AG20443 (cell line): ENCODE measurements around the gene UTS2B.

Source experiments
- DNase-seq: peaks from one replicate; pipeline ENCODE4 v3.0.0; 2012; ENCODE audit warnings: low spot score, mixed read lengths

UTS2B gene, protein sequence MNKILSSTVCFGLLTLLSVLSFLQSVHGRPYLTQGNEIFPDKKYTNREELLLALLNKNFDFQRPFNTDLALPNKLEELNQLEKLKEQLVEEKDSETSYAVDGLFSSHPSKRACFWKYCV

GRCh38 chr3:191329654-191330529 lies at the start of gene UTS2B:
UTS2B (minus strand) TSS chr3:191330526; CDS start chr3:191282189, 48,337 bp downstream.
- peak; percentile 56 for DNase-seq

DNA sequence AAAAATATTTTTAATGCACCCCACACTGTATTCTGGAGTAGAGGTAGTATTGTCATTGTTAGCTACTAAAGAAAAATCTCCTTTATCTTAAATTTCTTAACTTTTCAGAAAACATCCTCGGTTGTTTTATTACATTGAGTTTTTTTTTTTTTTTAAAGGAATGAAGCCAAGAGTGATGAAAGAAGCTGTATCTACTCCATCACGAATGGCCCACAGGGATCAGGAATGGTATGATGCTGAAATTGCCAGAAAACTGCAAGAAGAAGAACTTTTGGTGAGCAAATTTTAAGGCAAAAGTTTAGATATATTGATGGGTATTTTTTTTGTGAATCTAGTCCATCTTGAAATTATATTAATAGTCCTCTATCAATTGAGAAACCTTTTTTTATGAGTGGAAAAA lies 49.7 kb upstream of the UTS2B start:
- DNase-seq: no peak

DNA sequence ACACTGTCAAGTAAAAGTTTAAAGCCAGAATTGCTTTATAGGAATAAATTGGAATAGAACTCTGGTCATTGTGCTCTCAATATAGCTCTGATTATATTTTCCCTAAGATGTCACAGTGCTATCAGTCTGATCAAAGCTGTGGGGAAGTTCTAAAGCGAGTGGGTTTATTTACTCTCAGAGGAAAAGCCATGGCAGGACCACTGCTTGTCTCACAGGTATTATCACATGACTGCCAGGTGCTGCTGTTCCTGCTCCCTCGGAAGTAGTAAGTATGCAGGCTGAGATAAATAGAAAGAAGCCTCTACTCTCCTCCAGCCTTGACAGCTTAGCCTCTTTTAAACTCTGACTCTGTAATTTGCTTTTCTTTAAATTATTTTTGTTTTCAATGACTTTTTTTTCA lies 49.1 kb upstream of the UTS2B start:
- no peak for DNase-seq

- no peak for DNase-seq
These were observed 48.0 kb upstream of the UTS2B start for GRCh38 chr3:191378142-191378812.

GRCh38 chr3:191376516-191377141 lies 46.3 kb upstream of the UTS2B start:
- DNase-seq: peak; percentile 71

GRCh38 chr3:191373327-191373726 lies 43.0 kb upstream of the UTS2B start:
- no peak for DNase-seq

DNA sequence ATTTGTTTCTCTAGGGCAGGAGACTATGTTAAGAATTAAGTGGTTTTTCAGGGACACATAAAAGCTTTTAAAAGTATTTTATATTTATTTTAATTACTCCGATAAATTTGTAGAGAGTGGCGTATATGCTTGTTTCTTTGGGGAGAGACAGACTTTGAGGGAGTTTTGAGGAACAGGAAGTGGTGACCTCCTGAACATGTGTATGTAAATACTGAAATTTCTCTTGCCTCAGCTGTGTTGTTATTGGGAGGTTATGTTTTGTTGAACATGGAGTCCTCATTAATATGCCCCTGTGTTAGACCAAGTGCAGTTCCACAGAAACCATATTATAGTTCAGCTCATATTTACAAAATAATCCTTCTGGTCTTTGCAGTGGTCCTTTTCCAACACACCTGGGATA lies 41.8 kb upstream of the UTS2B start:
- no peak for DNase-seq

GRCh38 chr3:191369616-191370010 lies 39.3 kb upstream of the UTS2B start:
- no peak for DNase-seq

GRCh38 chr3:191368755-191369615 lies 38.7 kb upstream of the UTS2B start:
- DNase-seq: no peak

- no peak for DNase-seq
These were observed 36.3 kb upstream of the UTS2B start for GRCh38 chr3:191366675-191367074.

GRCh38 chr3:191363221-191363620 lies 32.9 kb upstream of the UTS2B start:
- DNase-seq: no peak

DNA sequence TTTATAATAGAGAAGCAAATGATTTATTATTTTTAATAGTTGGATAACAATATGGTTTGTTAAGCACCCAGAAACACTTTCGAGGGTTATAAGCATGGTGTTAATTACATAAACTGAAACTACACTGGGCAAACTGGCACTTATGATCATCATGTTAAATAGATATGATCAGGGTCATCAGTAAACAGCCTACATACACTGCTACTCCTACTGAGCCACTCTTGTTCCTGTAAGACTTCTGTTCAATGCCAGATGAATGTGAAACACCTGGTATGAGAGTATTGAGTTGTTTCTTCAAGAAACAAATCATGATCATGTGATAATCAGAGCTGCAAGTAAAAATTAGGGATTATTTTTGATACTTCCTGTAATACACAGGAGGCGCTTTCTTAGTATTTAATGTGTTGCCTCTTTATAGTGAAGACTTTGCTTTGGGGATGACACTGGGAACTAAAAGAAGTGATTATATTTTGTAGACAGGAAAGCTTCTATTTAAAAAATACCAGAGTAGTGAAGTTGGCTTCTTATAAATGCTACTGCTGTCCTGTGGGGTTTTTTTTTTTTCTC lies 32.3 kb upstream of the UTS2B start:
- DNase-seq: no peak

DNA sequence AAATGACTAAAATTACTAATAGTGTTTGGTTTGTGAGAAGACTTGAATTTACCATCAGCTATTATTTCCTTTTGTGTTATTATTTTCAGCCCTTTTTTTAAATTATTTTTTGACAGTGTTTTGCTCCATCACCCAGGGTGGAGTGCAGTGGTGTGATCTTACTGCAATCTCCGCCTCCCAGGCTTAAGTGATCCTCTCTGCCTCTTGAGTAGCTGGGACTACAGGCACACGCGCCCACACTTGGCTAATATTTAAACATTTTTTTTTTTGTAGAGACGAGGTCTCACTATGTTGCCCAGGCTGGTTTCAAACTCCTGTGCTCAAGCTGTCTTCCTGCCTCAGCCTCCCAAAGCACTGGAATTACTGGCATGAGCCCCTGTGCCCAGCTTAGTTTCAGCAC lies 31.7 kb upstream of the UTS2B start:
- no peak for DNase-seq

GRCh38 chr3:191361456-191361855 lies 31.1 kb upstream of the UTS2B start:
- no peak for DNase-seq

GRCh38 chr3:191360620-191361019 lies 30.3 kb upstream of the UTS2B start:
- DNase-seq: no peak

- DNase-seq: no peak
These were observed 28.6 kb upstream of the UTS2B start for GRCh38 chr3:191358929-191359328.

GRCh38 chr3:191357909-191358308 lies 27.6 kb upstream of the UTS2B start:
- no peak for DNase-seq

- peak; percentile 68 for DNase-seq
These were observed 26.5 kb upstream of the UTS2B start for GRCh38 chr3:191356631-191357439.

DNA sequence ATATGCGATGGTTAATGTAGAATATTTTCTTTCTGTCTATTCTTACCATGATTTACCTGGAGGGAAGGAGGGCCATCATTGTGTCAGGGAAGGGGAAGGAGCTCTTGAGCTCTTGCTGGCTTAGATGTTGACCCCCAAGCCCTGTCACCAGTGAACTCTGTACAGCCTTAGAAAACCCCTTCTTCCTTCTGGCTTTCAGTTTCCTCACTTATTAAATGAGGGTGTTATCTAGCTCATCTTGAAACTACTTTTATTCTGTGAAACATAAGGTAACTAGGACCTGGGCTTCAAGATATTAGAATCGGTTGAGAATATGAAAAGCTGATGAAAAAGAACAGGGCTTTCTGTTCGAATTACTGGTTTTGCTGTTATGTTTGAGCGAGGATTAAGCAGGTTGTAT lies 25.1 kb upstream of the UTS2B start:
- DNase-seq: no peak

- DNase-seq: no peak
These were observed 22.9 kb upstream of the UTS2B start for GRCh38 chr3:191353022-191353777.
